Loucy (cell line): ENCODE data around the gene SART1.

ENCODE experiments used
- H2AFZ ChIP-seq: fragments of 200-600 bp; sonication (generic); 2 replicates; pipeline ENCODE4 v1.6.0; 2016; ENCODE audit warnings: antibody characterized with exemption, mild to moderate bottlenecking, low read length, moderate library complexity
- H3F3A ChIP-seq: fragments of 200-600 bp; 2 replicates; pipeline ENCODE4 v1.6.0; 2016; ENCODE audit warnings: antibody characterized with exemption, low read depth, mild to moderate bottlenecking
- H3K27me3 ChIP-seq: fragments of 200-600 bp; sonication (generic); 2 replicates; pipeline ENCODE4 v1.6.1; 2014; ENCODE audit warnings: low read length, mild to moderate bottlenecking; ENCODE audit not compliant: insufficient read depth, poor library complexity, severe bottlenecking
- H3K36me3 ChIP-seq: fragments of 200-600 bp; sonication (generic); 2 replicates; pipeline ENCODE4 v1.6.1; 2016; ENCODE audit warnings: low read length; ENCODE audit not compliant: insufficient read depth
- H3K4me1 ChIP-seq: fragments of 200-600 bp; sonication (generic); 2 replicates; pipeline ENCODE4 v1.5.1; 2014; ENCODE audit warnings: low read length, mild to moderate bottlenecking; ENCODE audit not compliant: insufficient read depth, poor library complexity, severe bottlenecking
- H3K4me2 ChIP-seq: fragments of 200-600 bp; sonication (generic); 2 replicates; pipeline ENCODE4 v1.6.0; 2014; ENCODE audit warnings: antibody characterized with exemption, low read length, low read depth, mild to moderate bottlenecking; ENCODE audit not compliant: poor library complexity, severe bottlenecking
- H3K4me3 ChIP-seq: fragments of 200-600 bp; sonication (generic); 2 replicates; pipeline ENCODE4 v1.5.1; 2014; ENCODE audit warnings: low read length, mild to moderate bottlenecking, mixed read lengths; ENCODE audit not compliant: poor library complexity, severe bottlenecking
- H3K79me2 ChIP-seq: fragments of 200-600 bp; sonication (generic); 2 replicates; pipeline ENCODE4 v1.6.1; 2014; ENCODE audit warnings: low read length; ENCODE audit not compliant: insufficient read depth
- H3K9ac ChIP-seq: fragments of 200-600 bp; sonication (generic); 2 replicates; pipeline ENCODE4 v1.6.0; 2014; ENCODE audit warnings: mild to moderate bottlenecking, low read depth, low read length, moderate library complexity; ENCODE audit not compliant: poor library complexity, severe bottlenecking
- H3K9me2 ChIP-seq: fragments of 200-600 bp; sonication (generic); replicated peaks from 2 replicates; pipeline ENCODE4 v1.6.1; 2016; ENCODE audit warnings: low read depth, low read length, mixed read lengths
- H3K9me3 ChIP-seq: fragments of 200-600 bp; sonication (generic); 2 replicates; pipeline ENCODE4 v1.6.1; 2014; ENCODE audit warnings: mild to moderate bottlenecking, antibody characterized with exemption, low read length, low read depth; ENCODE audit not compliant: insufficient read depth
- H4K20me1 ChIP-seq: fragments of 200-600 bp; sonication (generic); 2 replicates; pipeline ENCODE4 v1.6.0; 2014; ENCODE audit warnings: antibody characterized with exemption, low read length, mild to moderate bottlenecking; ENCODE audit not compliant: insufficient read depth, poor library complexity, severe bottlenecking
- CTCF ChIP-seq: fragments of 200-600 bp; sonication (generic); conservative IDR thresholded peaks from 2 replicates; pipeline ENCODE4 v1.5.1; 2014; ENCODE audit warnings: mild to moderate bottlenecking, antibody characterized with exemption, low read length
- EZH2phosphoT487 ChIP-seq: fragments of 200-600 bp; IDR thresholded peaks from 2 replicates; pipeline ENCODE4 v1.6.1; 2018; ENCODE audit warnings: antibody characterized with exemption, mild to moderate bottlenecking, moderate library complexity, borderline replicate concordance

The SART1 gene

GRCh38 chr11:65977621-65978390, 16.3 kb downstream of the SART1 start:
- Histone ChIP-seq H3F3A (no peaks in the 10 kb centered on the region), H3K36me3 (peaks cover 51% of the 10 kb centered on the region; the same call in 1 of the 2 replicates), H4K20me1 (no peaks in the 10 kb centered on the region), H3K4me3 (no peak overlapping the region), H3K4me2 (no peak overlapping the region), H3K79me2 (no peaks in the 10 kb centered on the region), H3K27me3 (no peaks in the 10 kb centered on the region), H3K9me2 (no peaks in the 10 kb centered on the region), H3K9ac (no peak overlapping the region), H3K9me3 (no peaks in the 10 kb centered on the region), H2AFZ (no peak overlapping the region), H3K4me1 (no peaks in the 10 kb centered on the region)
- no peak for TF ChIP-seq CTCF
- TF ChIP-seq EZH2phosphoT487, result no peak

- no peaks in the 10 kb centered on the region for H3K9me2 ChIP-seq
Observed at GRCh38 chr11:65978391-65979238, 17.1 kb downstream of the SART1 start.

DNA sequence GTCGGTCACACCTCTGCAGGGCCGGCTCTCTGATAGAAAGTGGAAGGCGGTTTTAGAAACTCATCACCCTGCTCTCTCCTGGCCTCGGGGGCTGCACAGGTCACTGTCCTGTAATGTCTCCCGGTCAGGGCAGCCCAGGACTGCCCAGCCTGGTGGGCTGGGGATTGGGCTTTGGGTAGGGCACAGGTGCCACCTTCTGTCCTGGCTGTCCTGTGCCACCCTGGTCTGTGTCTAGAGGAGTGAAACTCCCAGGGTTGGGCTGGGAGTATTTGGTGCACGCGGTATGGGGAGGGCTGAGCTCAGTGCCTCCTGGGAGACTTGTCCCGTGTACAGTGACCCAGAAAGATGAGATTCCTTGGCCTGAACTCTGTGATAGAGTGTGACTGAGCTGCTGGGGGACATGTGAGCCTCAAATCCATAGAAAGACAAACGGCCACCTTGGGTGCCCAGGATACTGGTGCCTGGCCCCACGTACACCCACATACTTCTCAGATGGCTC, 17.8 kb downstream of the SART1 start:
- no peaks in the 10 kb centered on the region for H3K9me2 ChIP-seq
- TF ChIP-seq CTCF (no peak), EZH2phosphoT487 (no peak)
- no peak overlapping the region for H3K4me3 ChIP-seq
- H3K9me3 ChIP-seq, result no peaks in the 10 kb centered on the region
- H3F3A ChIP-seq, result no peaks in the 10 kb centered on the region
- H3K9ac ChIP-seq, result no peak overlapping the region
- H2AFZ ChIP-seq, result no peak overlapping the region
- H3K36me3 ChIP-seq, result peaks cover 41% of the 10 kb centered on the region; the same call in 1 of the 2 replicates
- no peaks in the 10 kb centered on the region for H3K79me2 ChIP-seq
- H3K4me1 ChIP-seq, result no peaks in the 10 kb centered on the region
- H4K20me1 ChIP-seq, result no peaks in the 10 kb centered on the region
- H3K4me2 ChIP-seq, result no peak overlapping the region
- H3K27me3 ChIP-seq, result no peaks in the 10 kb centered on the region

More at GRCh38 chr11:65978391-65979238, 17.1 kb downstream of the SART1 start:
- Histone ChIP-seq H3K9ac (no peak overlapping the region), H3K79me2 (no peaks in the 10 kb centered on the region), H3K4me3 (no peak overlapping the region), H3K36me3 (peaks cover 44% of the 10 kb centered on the region; the same call in 1 of the 2 replicates), H3K4me2 (no peak overlapping the region), H3K27me3 (no peaks in the 10 kb centered on the region), H3F3A (no peaks in the 10 kb centered on the region), H4K20me1 (no peaks in the 10 kb centered on the region), H3K9me3 (no peaks in the 10 kb centered on the region), H2AFZ (no peak overlapping the region), H3K4me1 (no peaks in the 10 kb centered on the region)
- TF ChIP-seq CTCF (no peak), EZH2phosphoT487 (no peak)
